Gastrocnemius medialis (tissue), 4 donors: ENCODE measurements around the gene DNAJB12.

Experiments used
- POLR2A ChIP-seq, 2 donors: fragments of 450-650 bp; IDR thresholded peaks; one replicate each; pipeline ENCODE4 v1.6.1; 2017; ENCODE audit warnings: antibody characterized with exemption in 2 of 2, mild to moderate bottlenecking in 2 of 2, moderate library complexity in 2 of 2
- TF ChIP-seq, protein P1 (sequence below), 5 experiments: fragments of 450-650 bp in 3 of 5; fragments of 200-600 bp in 2 of 5; sonication (generic) in 2 of 5; IDR thresholded peaks in 4 of 5; conservative IDR thresholded peaks in 1 of 5; 1 replicate in 4 of 5; 2 replicates in 1 of 5; pipeline ENCODE4 v1.5.1; 2016 to 2019; ENCODE audit warnings: antibody characterized with exemption in 5 of 5, mild to moderate bottlenecking in 3 of 5, moderate library complexity in 3 of 5

DNA sequence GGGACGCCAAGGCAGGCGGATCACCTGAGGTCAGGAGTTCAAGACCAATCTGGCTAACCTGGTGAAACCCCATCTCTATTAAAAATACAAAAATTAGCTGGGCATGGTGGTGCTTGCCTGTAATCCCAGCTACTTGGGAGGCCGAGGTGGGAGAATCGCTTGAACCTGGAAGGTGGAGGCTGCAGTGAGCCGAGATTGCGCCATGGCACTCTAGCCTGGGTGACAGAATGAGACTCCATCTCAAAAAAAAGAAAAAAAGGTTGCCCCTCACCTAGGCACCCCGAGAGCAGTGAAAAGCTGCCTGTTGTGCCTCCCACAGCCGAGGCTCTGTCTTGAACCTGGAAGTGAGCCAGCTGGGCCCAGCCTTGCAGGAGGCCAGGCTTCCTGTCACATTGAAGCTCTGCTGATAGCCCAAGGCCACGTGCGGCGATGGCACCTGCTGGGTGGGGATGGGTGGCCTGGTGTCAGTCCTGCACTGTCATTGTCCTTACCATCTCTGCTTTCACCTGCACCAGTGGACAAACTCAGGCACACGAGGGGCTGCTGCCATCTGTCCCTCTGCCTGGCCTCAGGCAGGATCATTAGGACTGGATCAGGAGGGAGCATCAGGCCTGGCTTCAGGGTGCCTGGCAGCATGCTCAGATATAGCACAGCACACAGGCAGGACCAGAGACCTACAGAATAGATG is 37.8 kb downstream of the DNAJB12 start:
- TF ChIP-seq, protein P1, sequence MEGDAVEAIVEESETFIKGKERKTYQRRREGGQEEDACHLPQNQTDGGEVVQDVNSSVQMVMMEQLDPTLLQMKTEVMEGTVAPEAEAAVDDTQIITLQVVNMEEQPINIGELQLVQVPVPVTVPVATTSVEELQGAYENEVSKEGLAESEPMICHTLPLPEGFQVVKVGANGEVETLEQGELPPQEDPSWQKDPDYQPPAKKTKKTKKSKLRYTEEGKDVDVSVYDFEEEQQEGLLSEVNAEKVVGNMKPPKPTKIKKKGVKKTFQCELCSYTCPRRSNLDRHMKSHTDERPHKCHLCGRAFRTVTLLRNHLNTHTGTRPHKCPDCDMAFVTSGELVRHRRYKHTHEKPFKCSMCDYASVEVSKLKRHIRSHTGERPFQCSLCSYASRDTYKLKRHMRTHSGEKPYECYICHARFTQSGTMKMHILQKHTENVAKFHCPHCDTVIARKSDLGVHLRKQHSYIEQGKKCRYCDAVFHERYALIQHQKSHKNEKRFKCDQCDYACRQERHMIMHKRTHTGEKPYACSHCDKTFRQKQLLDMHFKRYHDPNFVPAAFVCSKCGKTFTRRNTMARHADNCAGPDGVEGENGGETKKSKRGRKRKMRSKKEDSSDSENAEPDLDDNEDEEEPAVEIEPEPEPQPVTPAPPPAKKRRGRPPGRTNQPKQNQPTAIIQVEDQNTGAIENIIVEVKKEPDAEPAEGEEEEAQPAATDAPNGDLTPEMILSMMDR (IDR thresholded peaks at IDR 0.05 in 4 of 5, conservative IDR thresholded peaks at IDR 0.05 in 1 of 5), result no peak
- peak; percentile 44 to 59 for TF ChIP-seq POLR2A (IDR thresholded peaks at IDR 0.05)
